ENCODE measurements around the gene GABPB2.

GABPB2 gene

GRCh38 chr1:151043163-151043562 is 27.4 kb upstream of the GABPB2 start:
- POLR2A ChIA-PET = interaction anchor here (0.6 kb wide), 1 partner anchor 64 kb away, joined by 3 read pairs; no protein-coding TSS in a partner anchor
- peaks cover 0 to 8% of the 10 kb centered on the region in 2 experiments; a peak in 2 of 3 replicates for H3K36me3 ChIP-seq (ENCODE audit: control insufficient read depth in 2 of 2, insufficient read depth in 1 of 2, low read length in 2 of 2)
- H3K4me1 ChIP-seq (ENCODE audit: control insufficient read depth, insufficient read depth, low read length) = no peaks in the 10 kb centered on the region
- H3K9me3 ChIP-seq (ENCODE audit: control insufficient read depth, insufficient read depth, low read depth, low read length) = no peaks in the 10 kb centered on the region
- CTCF ChIA-PET = interaction anchor here (0.5 to 1.6 kb wide), 3 partner anchors 18 to 50 kb away, joined by 3 to 7 read pairs (median 3); no protein-coding TSS in a partner anchor
- no peak overlapping the region for H3K27ac ChIP-seq (ENCODE audit: extremely low read depth, low read depth, low read length)
- TF ChIP-seq ZNF596 (tag by site-specific recombination; IDR thresholded peaks at IDR 0.05) = no peak
- no peak for TF ChIP-seq MZF1 (tag by site-specific recombination; IDR thresholded peaks at IDR 0.05; ENCODE audit: borderline replicate concordance)
- no peak for TF ChIP-seq ZNF530 (tag by site-specific recombination; IDR thresholded peaks at IDR 0.05; ENCODE audit: low read depth)
- TF ChIP-seq ZBTB17 (tag by site-specific recombination; IDR thresholded peaks at IDR 0.05) = no peak
- TF ChIP-seq ZBTB1 (tag by site-specific recombination; IDR thresholded peaks at IDR 0.05) = no peak
- TF ChIP-seq HOXA7 (CRISPR knock-in tag; IDR thresholded peaks at IDR 0.05; ENCODE audit: borderline replicate concordance) = no peak
- no peak for TF ChIP-seq ZNF24 (tag by site-specific recombination; IDR thresholded peaks at IDR 0.05)
- TF ChIP-seq ZNF138 (tag by site-specific recombination; IDR thresholded peaks at IDR 0.05; ENCODE audit: borderline replicate concordance) = no peak
- TF ChIP-seq BCL11B (tag by site-specific recombination; IDR thresholded peaks at IDR 0.05; ENCODE audit: low read depth) = no peak
- no peak overlapping the region for H3K4me3 ChIP-seq (ENCODE audit: low read depth, low read length)

- peak within 1 kb of the TSS; percentile 81 for H3K27ac ChIP-seq (ENCODE audit: extremely low read depth, low read depth, low read length)
- TF ChIP-seq ZNF362 (tag by site-specific recombination; IDR thresholded peaks at IDR 0.05) (no peak), ZNF248 (tag by site-specific recombination; IDR thresholded peaks at IDR 0.05) (no peak), ZBTB1 (tag by site-specific recombination; IDR thresholded peaks at IDR 0.05) (no peak), ZEB2 (tag by site-specific recombination; IDR thresholded peaks at IDR 0.05) (no peak; the same call in 1 of the 2 replicates), ZNF560 (tag by site-specific recombination; IDR thresholded peaks at IDR 0.05; ENCODE audit: borderline replicate concordance) (no peak), ZNF18 (tag by site-specific recombination; IDR thresholded peaks at IDR 0.05) (no peak), KLF9 (tag by site-specific recombination; IDR thresholded peaks at IDR 0.05; ENCODE audit: low read depth) (peak; percentile 67; the same call in 1 of the 2 replicates), KLF10 (tag by site-specific recombination; IDR thresholded peaks at IDR 0.05) (no peak; the same call in 1 of the 2 replicates), ZNF777 (tag by site-specific recombination; IDR thresholded peaks at IDR 0.05; ENCODE audit: borderline replicate concordance) (no peak), ZNF585B (tag by site-specific recombination; IDR thresholded peaks at IDR 0.05) (no peak), ZNF292 (tag by site-specific recombination; IDR thresholded peaks at IDR 0.05; ENCODE audit: borderline replicate concordance, low read depth) (no peak), HOXC10 (CRISPR knock-in tag; IDR thresholded peaks at IDR 0.05) (no peak), ZNF548 (tag by site-specific recombination; IDR thresholded peaks at IDR 0.05) (no peak), KLF8 (tag by site-specific recombination; IDR thresholded peaks at IDR 0.05) (peak; percentile 36; the same call in 1 of the 2 replicates), ZNF114 (tag by site-specific recombination; IDR thresholded peaks at IDR 0.05) (no peak), ZBTB7A (tag by site-specific recombination; IDR thresholded peaks at IDR 0.05; ENCODE audit: low read depth) (no peak), ZBTB44 (tag by site-specific recombination; IDR thresholded peaks at IDR 0.05) (no peak), ZNF26 (tag by site-specific recombination; IDR thresholded peaks at IDR 0.05) (no peak), ZNF221 (tag by site-specific recombination; IDR thresholded peaks at IDR 0.05; ENCODE audit: borderline replicate concordance) (no peak), ZNF580 (tag by site-specific recombination; IDR thresholded peaks at IDR 0.05) (0 out of 2 replicates have a peak, but pooled peaks have one; percentile 40), SP3 (tag by site-specific recombination; IDR thresholded peaks at IDR 0.05) (no peak; the same call in 1 of the 2 replicates)
These were observed 23.0 kb upstream of the GABPB2 start, which contains the start of gene C1orf56 for GRCh38 chr1:151047591-151047924. TSS of gene C1orf56 (plus strand) at chr1:151047751. CDS start at chr1:151047848, 97 bp downstream.

More at GRCh38 chr1:151047591-151047924, 23.0 kb upstream of the GABPB2 start, which contains the start of gene C1orf56:
- ChIA-PET POLR2A (interaction anchor here (1.2 to 2.4 kb wide), 6 partner anchors 9 to 42 kb away, joined by 3 to 17 read pairs (median 8); partner anchors contain the start of genes CDC42SE1, MINDY1 and MLLT11), CTCF (interaction anchor here (0.6 to 2.0 kb wide), 7 partner anchors 8 to 110 kb away, joined by 3 to 15 read pairs (median 4); partner anchors contain the start of genes CDC42SE1 and MLLT11)
- H3K4me1 ChIP-seq (ENCODE audit: control insufficient read depth, insufficient read depth, low read length) = no peaks in the 10 kb centered on the region
- H3K36me3 ChIP-seq (ENCODE audit: control insufficient read depth in 2 of 2, insufficient read depth in 1 of 2, low read length in 2 of 2) = peaks cover 0 to 28% of the 10 kb centered on the region in 2 experiments; a peak in 2 of 3 replicates
- no peaks in the 10 kb centered on the region for H3K9me3 ChIP-seq (ENCODE audit: control insufficient read depth, insufficient read depth, low read depth, low read length)
- H3K4me3 ChIP-seq (ENCODE audit: low read depth, low read length) = peak within 1 kb of the TSS; percentile 52

Data from HEK293 (cell line).